OCI-M2 (cell line): Measurements from ENCODE around the gene ADK.
"Not testable (repeated sequence)": the region's sequence is repeated elsewhere in the genome, so short reads cannot be mapped to it uniquely, and the experiment has no call there.

Source experiments
- DNase-seq: peaks from one replicate; lab custom pipeline; 2025; ENCODE audit not compliant: unreplicated experiment; lab: John Stamatoyannopoulos, UW

ADK gene

GRCh38 chr10:74140553-74140952 is 10.5 kb upstream of the ADK start:
- DNase-seq: no peak

- DNase-seq: no peak
Measured at GRCh38 chr10:74145133-74145532, 5.9 kb upstream of the ADK start.

GRCh38 chr10:74146980-74147379 is 4.0 kb upstream of the ADK start:
- DNase-seq: not testable (repeated sequence)

GRCh38 chr10:74150204-74150989 is 624 bp upstream of the ADK start, which contains the start of gene AP3M1:
Gene AP3M1, minus strand, starts transcription at chr10:74150828. Its CDS starts 12,449 bp downstream, at chr10:74138379.
- DNase-seq: no peak

- no peak for DNase-seq
Measured at GRCh38 chr10:74151879-74152722, 1.1 kb downstream of the ADK start.

- no peak for DNase-seq
Measured at GRCh38 chr10:74153123-74153522, 2.1 kb downstream of the ADK start.

- no peak for DNase-seq
Measured at GRCh38 chr10:74153676-74154075, 2.7 kb downstream of the ADK start.

- no peak for DNase-seq
Measured at GRCh38 chr10:74156919-74157289, 5.9 kb downstream of the ADK start.

GRCh38 chr10:74160013-74160412 is 9.0 kb downstream of the ADK start:
- no peak for DNase-seq

- no peak for DNase-seq
Measured at GRCh38 chr10:74163319-74164068, 12.5 kb downstream of the ADK start.

- DNase-seq: no peak
Measured at GRCh38 chr10:74164716-74165529, 13.9 kb downstream of the ADK start.

- DNase-seq: no peak
Measured at GRCh38 chr10:74165530-74165901, 14.5 kb downstream of the ADK start.

- DNase-seq: no peak
Measured at GRCh38 chr10:74167443-74167842, 16.4 kb downstream of the ADK start.

GRCh38 chr10:74171625-74172024 is 20.6 kb downstream of the ADK start:
- no peak for DNase-seq

- no peak for DNase-seq
Measured at GRCh38 chr10:74174521-74174920, 23.5 kb downstream of the ADK start.

- DNase-seq: no peak
Measured at GRCh38 chr10:74175510-74176379, 24.7 kb downstream of the ADK start.

GRCh38 chr10:74176380-74177139 is 25.5 kb downstream of the ADK start:
- DNase-seq: peak; percentile 23

GRCh38 chr10:74177140-74177677 is 26.2 kb downstream of the ADK start:
- DNase-seq: no peak
